BE2C (cell line): ENCODE results near the gene HSD3B2. TPM values are rescaled to one million over a fixed set of nuclear protein-coding genes. Genes with fewer than 3 reads are reported as not detected.

Source experiments
- DNase-seq: peaks from one replicate; pipeline ENCODE4 v3.0.0-alpha.2; 2020
- H3K27me3 ChIP-seq: fragments of 250-450 bp; sonication (Bioruptor Pico); 2 replicates; pipeline ENCODE4 v1.5.1; 2020; ENCODE audit warnings: mild to moderate bottlenecking
- H3K36me3 ChIP-seq: fragments of 250-450 bp; sonication (Bioruptor Pico); 2 replicates; pipeline ENCODE4 v1.5.1; 2020; ENCODE audit warnings: mild to moderate bottlenecking
- H3K4me1 ChIP-seq: fragments of 250-450 bp; sonication (Bioruptor Pico); 2 replicates; pipeline ENCODE4 v1.5.1; 2020
- H3K4me3 ChIP-seq: 2 replicates; pipeline ENCODE4 v1.5.1; 2011; ENCODE audit warnings: low read depth, low read length
- H3K9me3 ChIP-seq: fragments of 250-450 bp; sonication (Bioruptor Pico); 2 replicates; pipeline ENCODE4 v1.5.1; 2020
- polyA plus RNA-seq: library from polyadenylated mRNA; unstranded; fragments of >200 nt; gene quantifications from one replicate; pipeline ENCODE4 v1.2.1, GENCODE V29; 2012; ENCODE audit warnings: low read depth, missing spikeins; ENCODE audit not compliant: insufficient read length, insufficient read depth
- TF ChIP-seq, protein P1 (sequence below): IDR thresholded peaks from 2 replicates; pipeline ENCODE4 v1.5.1; 2012; ENCODE audit warnings: mild to moderate bottlenecking, low read depth, low read length

Gene HSD3B2
- polyA plus RNA-seq: not detected

DNA sequence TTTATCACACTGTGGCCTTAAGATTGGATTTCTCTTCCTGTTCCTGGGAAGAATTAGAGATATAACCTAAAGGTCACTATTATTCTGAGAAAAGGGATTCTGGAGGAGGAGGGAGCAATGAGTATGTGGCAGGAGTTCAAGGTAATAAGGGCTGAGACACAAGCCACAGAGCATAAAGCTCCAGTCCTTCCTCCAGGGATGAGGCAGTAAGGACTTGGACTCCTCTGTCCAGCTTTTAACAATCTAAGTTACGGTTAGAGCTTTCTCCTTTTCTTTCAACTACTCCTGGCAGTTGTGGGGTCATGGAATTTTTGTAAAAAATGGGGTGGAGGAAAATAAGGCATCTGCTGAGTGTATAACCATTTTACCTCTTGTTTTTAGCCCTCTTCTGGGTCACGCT lies at the start of gene HSD3B2:
Gene HSD3B2 (plus strand): TSS at position 201 of the 400 bp plus-strand sequence. CDS start 270 bp downstream, outside the sequence.
- Histone ChIP-seq H3K4me3 (no peak within 1 kb of the TSS), H3K36me3 (no peaks in the 10 kb centered on the region), H3K27me3 (no peaks in the 10 kb centered on the region), H3K4me1 (no peaks in the 10 kb centered on the region), H3K9me3 (no peaks in the 10 kb centered on the region)
- TF ChIP-seq, protein P1, sequence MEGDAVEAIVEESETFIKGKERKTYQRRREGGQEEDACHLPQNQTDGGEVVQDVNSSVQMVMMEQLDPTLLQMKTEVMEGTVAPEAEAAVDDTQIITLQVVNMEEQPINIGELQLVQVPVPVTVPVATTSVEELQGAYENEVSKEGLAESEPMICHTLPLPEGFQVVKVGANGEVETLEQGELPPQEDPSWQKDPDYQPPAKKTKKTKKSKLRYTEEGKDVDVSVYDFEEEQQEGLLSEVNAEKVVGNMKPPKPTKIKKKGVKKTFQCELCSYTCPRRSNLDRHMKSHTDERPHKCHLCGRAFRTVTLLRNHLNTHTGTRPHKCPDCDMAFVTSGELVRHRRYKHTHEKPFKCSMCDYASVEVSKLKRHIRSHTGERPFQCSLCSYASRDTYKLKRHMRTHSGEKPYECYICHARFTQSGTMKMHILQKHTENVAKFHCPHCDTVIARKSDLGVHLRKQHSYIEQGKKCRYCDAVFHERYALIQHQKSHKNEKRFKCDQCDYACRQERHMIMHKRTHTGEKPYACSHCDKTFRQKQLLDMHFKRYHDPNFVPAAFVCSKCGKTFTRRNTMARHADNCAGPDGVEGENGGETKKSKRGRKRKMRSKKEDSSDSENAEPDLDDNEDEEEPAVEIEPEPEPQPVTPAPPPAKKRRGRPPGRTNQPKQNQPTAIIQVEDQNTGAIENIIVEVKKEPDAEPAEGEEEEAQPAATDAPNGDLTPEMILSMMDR: no peak
- DNase-seq: no peak

DNA sequence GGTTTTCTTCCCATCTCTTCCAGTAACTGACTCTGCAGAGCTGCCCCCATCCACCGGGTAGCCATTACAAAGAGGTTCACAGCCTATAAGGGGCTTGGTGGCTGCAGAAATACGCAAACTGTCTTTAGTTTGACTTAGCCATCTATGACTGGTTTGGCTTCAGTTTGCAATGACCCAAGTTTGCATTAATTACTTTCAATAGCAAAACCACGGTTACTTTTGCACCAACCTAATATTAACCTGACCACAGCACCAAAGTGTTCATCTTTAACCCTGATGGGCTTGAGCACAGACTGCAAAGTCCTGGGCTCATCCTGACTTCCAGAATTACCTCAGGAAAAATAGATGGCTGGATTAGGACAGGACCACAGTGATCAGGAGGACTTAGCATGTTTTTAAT lies 48.5 kb upstream of the HSD3B2 start:
- TF ChIP-seq, protein P1: no peak
- no peaks in the 10 kb centered on the region for H3K36me3 ChIP-seq
- no peaks in the 10 kb centered on the region for H3K4me1 ChIP-seq
- no peak overlapping the region for H3K4me3 ChIP-seq
- no peaks in the 10 kb centered on the region for H3K9me3 ChIP-seq
- DNase-seq: no peak
- peaks cover 20% of the 10 kb centered on the region for H3K27me3 ChIP-seq

DNA sequence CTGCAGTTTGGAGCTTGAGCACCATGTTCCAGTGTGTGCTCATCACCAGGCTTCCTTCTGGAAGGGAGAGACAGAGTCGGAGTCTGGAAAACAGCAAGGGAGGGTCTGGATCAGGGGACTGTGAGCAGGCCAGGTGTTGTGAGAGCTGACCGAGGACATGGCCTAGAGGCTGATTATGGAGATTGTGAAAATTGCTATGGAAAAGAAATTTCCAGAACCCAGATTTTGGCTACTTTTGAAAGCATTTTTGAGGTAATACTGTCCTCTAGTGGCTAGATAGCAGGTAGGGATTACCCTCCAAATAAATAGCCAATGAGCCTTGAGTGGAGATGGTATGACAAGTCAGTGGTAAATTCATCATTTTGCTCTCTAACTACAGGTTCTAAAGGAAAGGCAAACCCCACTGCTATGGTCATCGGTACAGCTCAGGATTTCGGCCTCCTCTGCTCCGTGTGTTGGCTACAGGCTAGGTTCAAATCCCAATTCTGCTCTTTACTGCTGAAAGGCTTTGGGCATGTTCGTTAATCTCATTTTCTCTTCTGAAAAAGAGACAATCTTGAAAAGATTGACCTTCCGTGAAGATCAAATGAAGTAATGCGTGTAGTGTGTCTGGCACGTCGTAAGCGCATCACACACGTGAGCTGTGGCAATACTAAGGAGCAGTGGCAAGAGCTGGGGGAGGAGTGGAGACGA lies 47.4 kb upstream of the HSD3B2 start:
- TF ChIP-seq, protein P1: peak; percentile 88
- Histone ChIP-seq H3K27me3 (peaks cover 23% of the 10 kb centered on the region), H3K4me1 (no peaks in the 10 kb centered on the region), H3K36me3 (no peaks in the 10 kb centered on the region), H3K9me3 (no peaks in the 10 kb centered on the region), H3K4me3 (no peak overlapping the region)
- DNase-seq: peak; percentile 11

DNA sequence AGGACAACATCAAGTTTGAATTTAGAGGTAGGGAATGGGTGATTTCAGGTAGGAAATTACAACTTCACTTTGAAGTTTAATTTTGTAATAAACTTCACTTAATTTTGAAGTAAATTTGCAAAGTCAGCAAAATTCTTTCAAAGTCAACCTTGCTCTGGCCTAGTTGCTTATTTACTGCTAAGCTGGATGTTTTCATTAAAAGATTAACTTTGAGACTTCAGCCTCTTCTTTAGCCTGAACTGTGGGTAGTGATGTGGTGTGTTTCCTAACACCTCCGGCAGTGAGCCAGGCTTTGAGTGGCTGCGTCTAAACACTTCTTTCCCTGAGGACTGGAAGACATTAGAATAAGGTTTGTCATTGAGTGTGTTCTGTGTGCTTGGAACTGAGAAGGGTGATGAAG lies 46.4 kb upstream of the HSD3B2 start, which contains the start of gene HAO2:
Gene HAO2 (plus strand): TSS at position 232 of the 400 bp plus-strand sequence. CDS start 12,301 bp downstream, outside the sequence.
- peaks cover 23% of the 10 kb centered on the region for H3K27me3 ChIP-seq
- no peaks in the 10 kb centered on the region for H3K9me3 ChIP-seq
- H3K4me3 ChIP-seq: no peak within 1 kb of the TSS
- H3K4me1 ChIP-seq: no peaks in the 10 kb centered on the region
- TF ChIP-seq, protein P1: no peak
- no peaks in the 10 kb centered on the region for H3K36me3 ChIP-seq
- DNase-seq: no peak

DNA sequence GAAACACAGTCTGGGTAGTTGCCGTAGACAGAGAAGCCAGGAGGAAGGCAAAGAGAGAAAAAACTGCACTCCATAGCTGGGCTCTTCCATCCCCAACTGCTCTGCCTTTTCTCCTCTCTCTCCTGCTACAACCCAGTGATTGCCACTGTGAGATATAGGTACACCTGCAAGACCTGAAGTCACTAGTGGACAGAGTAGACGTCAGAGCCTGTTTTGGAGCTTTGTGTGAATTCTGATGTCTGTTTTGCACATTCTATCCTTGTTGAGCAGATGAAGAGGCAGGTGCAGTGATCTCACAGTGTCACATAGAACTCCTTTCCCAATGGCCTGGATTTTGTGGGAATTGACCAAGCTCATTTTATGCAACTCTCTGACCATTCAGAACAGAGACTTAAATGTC lies 44.2 kb upstream of the HSD3B2 start:
- no peak for DNase-seq
- peaks cover 21% of the 10 kb centered on the region for H3K27me3 ChIP-seq
- TF ChIP-seq, protein P1: no peak
- no peaks in the 10 kb centered on the region for H3K36me3 ChIP-seq
- no peaks in the 10 kb centered on the region for H3K4me1 ChIP-seq
- no peak overlapping the region for H3K4me3 ChIP-seq
- H3K9me3 ChIP-seq: no peaks in the 10 kb centered on the region

DNA sequence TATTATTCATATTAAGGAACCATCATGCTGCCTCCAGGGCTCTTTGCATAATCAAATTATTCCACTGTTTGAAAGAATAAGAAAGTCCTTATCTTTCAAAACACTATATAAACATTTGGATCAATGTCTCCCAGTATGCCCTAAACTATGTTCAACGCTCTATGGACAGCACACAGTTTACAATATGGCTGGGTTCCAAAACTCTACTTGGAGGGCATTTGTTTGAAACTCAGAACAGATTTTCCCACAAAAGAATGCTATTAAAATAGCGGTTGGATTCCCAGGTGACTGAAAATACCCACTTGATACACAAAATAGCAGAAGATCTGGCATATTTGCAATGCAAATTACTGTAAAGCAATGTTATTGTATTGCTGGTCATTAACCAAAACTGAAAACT lies 43.1 kb upstream of the HSD3B2 start:
- Histone ChIP-seq H3K27me3 (peaks cover 10% of the 10 kb centered on the region), H3K4me3 (no peak overlapping the region), H3K36me3 (no peaks in the 10 kb centered on the region), H3K4me1 (no peaks in the 10 kb centered on the region), H3K9me3 (no peaks in the 10 kb centered on the region)
- DNase-seq: no peak
- TF ChIP-seq, protein P1: no peak
